A549 (cell line): ENCODE results near the gene FBXL15. TPM values are rescaled to one million over a fixed set of nuclear protein-coding genes. Genes with fewer than 3 reads are reported as not detected.

ENCODE experiments used
- ATAC-seq, 2 experiments: fragments of 200-7000 bp in 1 of 2; fragments of >200 bp in 1 of 2; cut with Nextera tagmentation in 1 of 2; cut with Tn5 transposase in 1 of 2; 3 replicates each; pipeline versions ENCODE4 v1.8.0 to v1.9.1; 2018 to 2020; ENCODE audit warnings: mild to moderate bottlenecking in 1 of 2, moderate library complexity in 1 of 2
- CTCF ChIA-PET: fragments of 300-600 bp; sonication (Branson Sonifier 250); formaldehyde crosslinking; extraction: SDS; loops from one replicate; lab custom pipeline; 2021; ENCODE audit warnings: antibody characterized with exemption, inconsistent platforms; lab: Yijun Ruan, JAX
- POLR2A ChIA-PET: fragments of 350-600 bp; formaldehyde crosslinking; extraction: SDS; loops from one replicate; lab custom pipeline; 2021; ENCODE audit warnings: antibody characterized with exemption, inconsistent platforms; lab: Yijun Ruan, JAX
- DNase-seq, 2 experiments: peaks; one replicate each; pipeline versions ENCODE4 v3.0.0 to v3.0.0-alpha.2; 2011 to 2016; ENCODE audit warnings: low read depth in 1 of 2, low spot score in 1 of 2
- FAIRE-seq: peaks from 2 replicates; lab custom pipeline; 2011; peaks lifted over from hg19 to GRCh38; lab: Jason Lieb, UNC
- H3K27ac ChIP-seq, 2 experiments: fragments of >200 bp; sonication (Bioruptor Twin); formaldehyde crosslinking; 3 replicates each; pipeline ENCODE4 v1.5.1; 2016 to 2017
- H3K4me1 ChIP-seq: fragments of >200 bp; sonication (Bioruptor Twin); formaldehyde crosslinking; 3 replicates; pipeline ENCODE4 v1.6.1; 2016
- H3K4me2 ChIP-seq: fragments of >200 bp; sonication (Bioruptor Twin); formaldehyde crosslinking; 3 replicates; pipeline ENCODE4 v1.6.1; 2016
- H3K4me3 ChIP-seq: fragments of >200 bp; sonication (Bioruptor Twin); formaldehyde crosslinking; 3 replicates; pipeline ENCODE4 v1.5.1; 2016
- H3K9me3 ChIP-seq: fragments of >200 bp; sonication (Bioruptor Twin); formaldehyde crosslinking; 3 replicates; pipeline ENCODE4 v1.6.1; 2016
- CBX2 ChIP-seq: fragments of 200-600 bp; sonication (generic); IDR thresholded peaks from 2 replicates; pipeline ENCODE4 v1.6.1; 2016; ENCODE audit warnings: low read depth, mild to moderate bottlenecking, borderline replicate concordance
- CBX8 ChIP-seq: fragments of 200-600 bp; sonication (generic); IDR thresholded peaks from 2 replicates; pipeline ENCODE4 v1.6.1; 2016
- CEBPB ChIP-seq, 2 experiments: fragments of >200 bp in 1 of 2; sonication (Bioruptor Twin) in 1 of 2; formaldehyde crosslinking in 1 of 2; IDR thresholded peaks; 2 replicates each; pipeline ENCODE4 v1.6.1; 2012 to 2016
- CHD4 ChIP-seq: fragments of 200-600 bp; sonication (generic); IDR thresholded peaks from 2 replicates; pipeline ENCODE4 v1.6.1; 2016; ENCODE audit warnings: antibody characterized with exemption, mild to moderate bottlenecking, borderline replicate concordance
- ELK1 ChIP-seq: fragments of 150-350 bp; IDR thresholded peaks from 2 replicates; pipeline ENCODE4 v1.6.1; 2014; ENCODE audit warnings: low read depth, mild to moderate bottlenecking, low read length
- FOXS1 ChIP-seq: fragments of 250-450 bp; sonication (Bioruptor Pico); IDR thresholded peaks from 2 replicates; pipeline ENCODE4 v1.5.0; 2020; ENCODE audit warnings: mild to moderate bottlenecking, moderate library complexity
- GATA3 ChIP-seq: IDR thresholded peaks from 2 replicates; pipeline ENCODE4 v1.6.1; 2012; ENCODE audit warnings: borderline replicate concordance
- HEYL ChIP-seq: fragments of 250-450 bp; sonication (Bioruptor Pico); IDR thresholded peaks from 2 replicates; pipeline ENCODE4 v1.8.0; 2021; ENCODE audit warnings: mild to moderate bottlenecking, moderate library complexity
- HOXB13 ChIP-seq: fragments of 250-450 bp; sonication (Bioruptor Pico); IDR thresholded peaks from 2 replicates; pipeline ENCODE4 v1.5.0; 2020; ENCODE audit warnings: low read depth, mild to moderate bottlenecking, moderate library complexity
- HOXB5 ChIP-seq: fragments of 250-450 bp; sonication (Bioruptor Pico); IDR thresholded peaks from 2 replicates; pipeline ENCODE4 v1.5.0; 2020; ENCODE audit warnings: mild to moderate bottlenecking, moderate library complexity
- JUN ChIP-seq, 2 experiments: fragments of >200 bp; sonication (Bioruptor Twin); formaldehyde crosslinking; IDR thresholded peaks; 2 replicates in 1 of 2; 3 replicates in 1 of 2; pipeline ENCODE4 v1.6.1; 2016 to 2017
- KDM1A ChIP-seq: fragments of 200-600 bp; sonication (generic); IDR thresholded peaks from 2 replicates; pipeline ENCODE4 v1.6.1; 2016; ENCODE audit warnings: low read depth, mild to moderate bottlenecking
- KDM5A ChIP-seq: fragments of 200-600 bp; sonication (generic); IDR thresholded peaks from 2 replicates; pipeline ENCODE4 v1.6.1; 2016; ENCODE audit warnings: antibody characterized with exemption, mild to moderate bottlenecking
- MAX ChIP-seq: IDR thresholded peaks from 2 replicates; pipeline ENCODE4 v1.6.1; 2012
- MAZ ChIP-seq: fragments of 150-350 bp; IDR thresholded peaks from 2 replicates; pipeline ENCODE4 v1.6.1; 2014; ENCODE audit warnings: antibody characterized with exemption, low read depth, low read length, borderline replicate concordance
- NR3C1 ChIP-seq: fragments of >200 bp; sonication (Bioruptor Twin); formaldehyde crosslinking; IDR thresholded peaks from 3 replicates; pipeline ENCODE4 v1.6.1; 2017
- PBX3 ChIP-seq: IDR thresholded peaks from 2 replicates; pipeline ENCODE4 v1.6.1; 2012
- POLR2A ChIP-seq: IDR thresholded peaks from 2 replicates; pipeline ENCODE4 v1.6.1; 2012; ENCODE audit warnings: mild to moderate bottlenecking, low read length
- POLR2AphosphoS2 ChIP-seq: conservative IDR thresholded peaks from 2 replicates; pipeline ENCODE4 v1.6.1; 2012; ENCODE audit warnings: low read length, improper control_type of control experiment, inconsistent platforms
- RAD21 ChIP-seq, 2 experiments: fragments of >200 bp in 1 of 2; sonication (Bioruptor Twin) in 1 of 2; formaldehyde crosslinking in 1 of 2; IDR thresholded peaks in 1 of 2; conservative IDR thresholded peaks in 1 of 2; 2 replicates in 1 of 2; 3 replicates in 1 of 2; pipeline ENCODE4 v1.6.1; 2012 to 2018; ENCODE audit warnings: inconsistent platforms in 1 of 2
- RARB ChIP-seq: fragments of 250-450 bp; sonication (Bioruptor Pico); IDR thresholded peaks from 2 replicates; pipeline ENCODE4 v1.8.0; 2021; ENCODE audit warnings: mild to moderate bottlenecking, moderate library complexity
- RCOR1 ChIP-seq: fragments of 150-350 bp; IDR thresholded peaks from 2 replicates; pipeline ENCODE4 v1.6.1; 2014; ENCODE audit warnings: antibody characterized with exemption, low read length, low read depth
- RNF2 ChIP-seq: fragments of 200-600 bp; sonication (generic); IDR thresholded peaks from 2 replicates; pipeline ENCODE4 v1.6.1; 2016; ENCODE audit warnings: low read depth, mild to moderate bottlenecking, antibody characterized with exemption, moderate library complexity, borderline replicate concordance
- SMC3 ChIP-seq: fragments of >200 bp; sonication (Bioruptor Twin); formaldehyde crosslinking; IDR thresholded peaks from 3 replicates; pipeline ENCODE4 v1.6.1; 2018; ENCODE audit warnings: inconsistent platforms
- SREBF2 ChIP-seq: fragments of 450-650 bp; IDR thresholded peaks from 2 replicates; pipeline ENCODE4 v1.6.1; 2014; ENCODE audit warnings: mild to moderate bottlenecking, moderate library complexity
- TFCP2L1 ChIP-seq: fragments of 250-450 bp; sonication (Bioruptor Pico); IDR thresholded peaks from 2 replicates; pipeline ENCODE4 v1.5.0; 2021; ENCODE audit warnings: mild to moderate bottlenecking
- TP53 ChIP-seq: fragments of 250-450 bp; sonication (Bioruptor Pico); IDR thresholded peaks from 2 replicates; pipeline ENCODE4 v1.5.0; 2021; ENCODE audit warnings: mild to moderate bottlenecking, moderate library complexity
- ZC3H11A ChIP-seq: fragments of 450-650 bp; IDR thresholded peaks from 2 replicates; pipeline ENCODE4 v1.6.1; 2014; ENCODE audit warnings: antibody characterized with exemption, mild to moderate bottlenecking
- ZNF302 ChIP-seq: fragments of 250-450 bp; sonication (Bioruptor Pico); IDR thresholded peaks from 2 replicates; pipeline ENCODE4 v1.9.0; 2021; ENCODE audit warnings: inconsistent platforms, mild to moderate bottlenecking, moderate library complexity
- WGBS: methylation state at CpG from one replicate; pipeline ENCODE4 v1.1.6; 2017; ENCODE audit errors: missing lambda C conversion rate; 5-methylcytosine and 5-hydroxymethylcytosine counted together
- polyA minus RNA-seq: library from RNA; depleted of rRNA, polyadenylated mRNA; stranded (reverse); fragments of >200 nt; gene quantifications from 2 replicates; pipeline ENCODE4 v1.2.3, GENCODE V29; 2011; rRNA and poly(A)+ RNA removed
- polyA plus RNA-seq, 4 experiments: library from polyadenylated mRNA; depleted of rRNA in 3 of 4; stranded (reverse); fragments of >200 nt; fragmentation: RNase III in 1 of 4; extraction: RNeasy Plus Mini Kit Qiagen cat#74134 plus additional on column Dnase treatment in 1 of 4; gene quantifications; 2 replicates in 3 of 4; 3 replicates in 1 of 4; pipeline ENCODE4 v1.2.3, GENCODE V29; 2011 to 2017
- TF ChIP-seq, protein P1 (sequence below): fragments of >200 bp; sonication (Bioruptor Twin); formaldehyde crosslinking; IDR thresholded peaks from 3 replicates; pipeline ENCODE4 v1.6.1; 2016
- TF ChIP-seq, protein P2 (sequence below): fragments of 450-650 bp; IDR thresholded peaks from 2 replicates; pipeline ENCODE4 v1.6.1; 2014; ENCODE audit warnings: antibody characterized with exemption
- TF ChIP-seq, protein P3 (sequence below): fragments of 250-450 bp; sonication (Bioruptor Pico); IDR thresholded peaks from 2 replicates; pipeline ENCODE4 v1.5.0; 2020; ENCODE audit warnings: low read depth, mild to moderate bottlenecking, moderate library complexity
- TF ChIP-seq, protein P4 (sequence below): IDR thresholded peaks from 2 replicates; pipeline ENCODE4 v1.6.1; 2012; ENCODE audit warnings: low read depth, borderline replicate concordance

Gene FBXL15, protein sequence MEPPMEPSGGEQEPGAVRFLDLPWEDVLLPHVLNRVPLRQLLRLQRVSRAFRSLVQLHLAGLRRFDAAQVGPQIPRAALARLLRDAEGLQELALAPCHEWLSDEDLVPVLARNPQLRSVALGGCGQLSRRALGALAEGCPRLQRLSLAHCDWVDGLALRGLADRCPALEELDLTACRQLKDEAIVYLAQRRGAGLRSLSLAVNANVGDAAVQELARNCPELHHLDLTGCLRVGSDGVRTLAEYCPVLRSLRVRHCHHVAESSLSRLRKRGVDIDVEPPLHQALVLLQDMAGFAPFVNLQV
- 3.7 and 4.8 TPM in 2 replicates for polyA plus RNA-seq (2011; rRNA removed)
- 15.0 and 18.4 TPM in 2 replicates for polyA plus RNA-seq (2012; cell fraction: cytosol; rRNA removed)
- polyA plus RNA-seq (2012; cell fraction: nucleus; rRNA removed): 29.5 and 44.2 TPM in 2 replicates
- polyA plus RNA-seq (2017; fragmentation: RNase III; extraction: RNeasy Plus Mini Kit Qiagen cat#74134 plus additional on column Dnase treatment): 8.7 to 10.4 TPM (median 9.4 TPM) in 3 replicates
- polyA minus RNA-seq: 2.8 and 3.2 TPM in 2 replicates

GRCh38 chr10:102420714-102421506 lies at the start of gene FBXL15:
TSS of gene FBXL15 (plus strand) at chr10:102420836. CDS start at chr10:102421130, 294 bp downstream.
- H3K27ac ChIP-seq: peak within 1 kb of the TSS; percentile 86 to 90
- WGBS: 2% methylated on average over 39 of the region's 66 CpGs
- peak within 1 kb of the TSS; percentile 57 for H3K4me3 ChIP-seq
- H3K4me1 ChIP-seq: peaks cover 25% of the 10 kb centered on the region
- ChIA-PET CTCF (interaction anchor here (0.7 to 17.4 kb wide), 15 partner anchors 9 to 252 kb away, joined by 3 to 337 read pairs (median 12); partner anchors contain the start of genes C10orf95, CUEDC2 and NFKB2), POLR2A (interaction anchor here (1.0 to 2.0 kb wide), 6 partner anchors 12 to 269 kb away, joined by 3 to 15 read pairs (median 4); partner anchors contain the start of genes CUEDC2, NFKB2 and NOLC1)
- no peaks in the 10 kb centered on the region for H3K9me3 ChIP-seq
- peak within 1 kb of the TSS; percentile 97 for H3K4me2 ChIP-seq
- FAIRE-seq (peak; percentile 87), ATAC-seq (peak; percentile 65 to 82), DNase-seq (peak; percentile 93 to 98)
- TF ChIP-seq ZC3H11A: no peak; the same call in 1 of the 2 replicates
- TF ChIP-seq, protein P1, sequence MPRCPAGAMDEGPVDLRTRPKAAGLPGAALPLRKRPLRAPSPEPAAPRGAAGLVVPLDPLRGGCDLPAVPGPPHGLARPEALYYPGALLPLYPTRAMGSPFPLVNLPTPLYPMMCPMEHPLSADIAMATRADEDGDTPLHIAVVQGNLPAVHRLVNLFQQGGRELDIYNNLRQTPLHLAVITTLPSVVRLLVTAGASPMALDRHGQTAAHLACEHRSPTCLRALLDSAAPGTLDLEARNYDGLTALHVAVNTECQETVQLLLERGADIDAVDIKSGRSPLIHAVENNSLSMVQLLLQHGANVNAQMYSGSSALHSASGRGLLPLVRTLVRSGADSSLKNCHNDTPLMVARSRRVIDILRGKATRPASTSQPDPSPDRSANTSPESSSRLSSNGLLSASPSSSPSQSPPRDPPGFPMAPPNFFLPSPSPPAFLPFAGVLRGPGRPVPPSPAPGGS: peak; percentile 40; the same call in 1 of the 3 replicates
- TF ChIP-seq GATA3: peak; percentile 25; the same call in 1 of the 2 replicates
- no peak for TF ChIP-seq FOXS1 (CRISPR knock-in tag)
- no peak for TF ChIP-seq POLR2AphosphoS2
- TF ChIP-seq RARB (CRISPR knock-in tag): no peak
- TF ChIP-seq, protein P2, sequence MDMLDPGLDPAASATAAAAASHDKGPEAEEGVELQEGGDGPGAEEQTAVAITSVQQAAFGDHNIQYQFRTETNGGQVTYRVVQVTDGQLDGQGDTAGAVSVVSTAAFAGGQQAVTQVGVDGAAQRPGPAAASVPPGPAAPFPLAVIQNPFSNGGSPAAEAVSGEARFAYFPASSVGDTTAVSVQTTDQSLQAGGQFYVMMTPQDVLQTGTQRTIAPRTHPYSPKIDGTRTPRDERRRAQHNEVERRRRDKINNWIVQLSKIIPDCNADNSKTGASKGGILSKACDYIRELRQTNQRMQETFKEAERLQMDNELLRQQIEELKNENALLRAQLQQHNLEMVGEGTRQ: no peak
- TF ChIP-seq POLR2A: peak; percentile 56
- TF ChIP-seq, protein P3, sequence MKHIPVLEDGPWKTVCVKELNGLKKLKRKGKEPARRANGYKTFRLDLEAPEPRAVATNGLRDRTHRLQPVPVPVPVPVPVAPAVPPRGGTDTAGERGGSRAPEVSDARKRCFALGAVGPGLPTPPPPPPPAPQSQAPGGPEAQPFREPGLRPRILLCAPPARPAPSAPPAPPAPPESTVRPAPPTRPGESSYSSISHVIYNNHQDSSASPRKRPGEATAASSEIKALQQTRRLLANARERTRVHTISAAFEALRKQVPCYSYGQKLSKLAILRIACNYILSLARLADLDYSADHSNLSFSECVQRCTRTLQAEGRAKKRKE: no peak
- no peak for TF ChIP-seq HEYL (CRISPR knock-in tag)
- no peak for TF ChIP-seq TP53 (CRISPR knock-in tag)
- peak; percentile 41; the same call in 1 of the 2 replicates for TF ChIP-seq HOXB5 (CRISPR knock-in tag)
- TF ChIP-seq CHD4: no peak
- TF ChIP-seq ELK1: no peak
- TF ChIP-seq TFCP2L1 (CRISPR knock-in tag): no peak
- TF ChIP-seq RCOR1: no peak
- no peak; the same call in 1 of the 2 replicates for TF ChIP-seq MAZ
- no peak for TF ChIP-seq CBX2
- TF ChIP-seq RNF2: no peak
- peak; percentile 77 for TF ChIP-seq MAX
- peak; percentile 57; the same call in 1 of the 2 replicates for TF ChIP-seq PBX3
- TF ChIP-seq CEBPB (IDR thresholded peaks at IDR 0.05): no peak
- TF ChIP-seq KDM1A: no peak
- peak in 1 of 2 experiments; percentile 7; a peak in 1 of 5 replicates for TF ChIP-seq RAD21 (conservative IDR thresholded peaks at IDR 0.05 in 1 of 2, IDR thresholded peaks at IDR 0.05 in 1 of 2)
- TF ChIP-seq NR3C1: no peak
- no peak for TF ChIP-seq CBX8
- no peak for TF ChIP-seq SREBF2
- peak; percentile 84 for TF ChIP-seq KDM5A
- no peak for TF ChIP-seq ZNF302 (CRISPR knock-in tag)
- no peak for TF ChIP-seq HOXB13
- TF ChIP-seq, protein P4, sequence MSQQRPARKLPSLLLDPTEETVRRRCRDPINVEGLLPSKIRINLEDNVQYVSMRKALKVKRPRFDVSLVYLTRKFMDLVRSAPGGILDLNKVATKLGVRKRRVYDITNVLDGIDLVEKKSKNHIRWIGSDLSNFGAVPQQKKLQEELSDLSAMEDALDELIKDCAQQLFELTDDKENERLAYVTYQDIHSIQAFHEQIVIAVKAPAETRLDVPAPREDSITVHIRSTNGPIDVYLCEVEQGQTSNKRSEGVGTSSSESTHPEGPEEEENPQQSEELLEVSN: peak; percentile 6; the same call in 1 of the 2 replicates
- TF ChIP-seq SMC3: peak; percentile 15; the same call in 1 of the 3 replicates
- peak; percentile 54 to 84; a peak in 3 of 5 replicates for TF ChIP-seq JUN (IDR thresholded peaks at IDR 0.05)
